ENCODE results near the gene XYLT1. TPM values are rescaled to one million over a fixed set of nuclear protein-coding genes. Genes with fewer than 3 reads are reported as not detected.

Gene XYLT1
- total RNA-seq, 1 experiment from 2014 or later = 1.7 TPM

DNA sequence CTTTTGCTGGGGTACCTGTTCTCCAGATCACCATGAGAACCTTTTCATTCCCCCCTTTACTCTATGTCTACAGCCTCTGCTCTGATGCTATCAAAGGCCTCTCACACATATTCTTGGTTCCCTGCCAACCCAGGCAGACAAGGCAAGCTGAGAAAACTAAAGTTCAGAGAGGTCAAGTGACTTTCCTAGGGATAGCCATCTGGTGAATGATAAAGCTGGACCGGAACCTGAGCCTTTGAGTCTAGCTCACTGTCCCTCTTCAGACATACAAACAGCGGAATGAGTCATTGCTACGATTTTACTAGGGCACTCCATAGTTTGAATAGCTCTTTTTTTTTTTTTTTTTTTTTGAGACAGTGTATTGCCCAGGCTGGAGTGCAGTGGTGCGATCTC is 73.3 kb downstream of the XYLT1 start:
- no peak for TF ChIP-seq EZH2 (IDR thresholded peaks at IDR 0.05; ENCODE audit: low read depth)
- TF ChIP-seq, protein P1, sequence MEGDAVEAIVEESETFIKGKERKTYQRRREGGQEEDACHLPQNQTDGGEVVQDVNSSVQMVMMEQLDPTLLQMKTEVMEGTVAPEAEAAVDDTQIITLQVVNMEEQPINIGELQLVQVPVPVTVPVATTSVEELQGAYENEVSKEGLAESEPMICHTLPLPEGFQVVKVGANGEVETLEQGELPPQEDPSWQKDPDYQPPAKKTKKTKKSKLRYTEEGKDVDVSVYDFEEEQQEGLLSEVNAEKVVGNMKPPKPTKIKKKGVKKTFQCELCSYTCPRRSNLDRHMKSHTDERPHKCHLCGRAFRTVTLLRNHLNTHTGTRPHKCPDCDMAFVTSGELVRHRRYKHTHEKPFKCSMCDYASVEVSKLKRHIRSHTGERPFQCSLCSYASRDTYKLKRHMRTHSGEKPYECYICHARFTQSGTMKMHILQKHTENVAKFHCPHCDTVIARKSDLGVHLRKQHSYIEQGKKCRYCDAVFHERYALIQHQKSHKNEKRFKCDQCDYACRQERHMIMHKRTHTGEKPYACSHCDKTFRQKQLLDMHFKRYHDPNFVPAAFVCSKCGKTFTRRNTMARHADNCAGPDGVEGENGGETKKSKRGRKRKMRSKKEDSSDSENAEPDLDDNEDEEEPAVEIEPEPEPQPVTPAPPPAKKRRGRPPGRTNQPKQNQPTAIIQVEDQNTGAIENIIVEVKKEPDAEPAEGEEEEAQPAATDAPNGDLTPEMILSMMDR (conservative IDR thresholded peaks at IDR 0.05) = no peak
- Histone ChIP-seq H3K79me2 (ENCODE audit: low read depth) (no peaks in the 10 kb centered on the region), H3K9me2 (ENCODE audit: insufficient read depth) (no peaks in the 10 kb centered on the region), H3K4me3 (no peak overlapping the region), H3K27ac (no peak overlapping the region), H3K4me2 (no peak overlapping the region), H3K9me3 (ENCODE audit: insufficient read depth, low read depth) (no peaks in the 10 kb centered on the region), H3K4me1 (replicated peaks; ENCODE audit: insufficient read depth) (no peaks in the 10 kb centered on the region), H3F3A (ENCODE audit: insufficient read depth, low read depth) (no peaks in the 10 kb centered on the region), H3K36me3 (ENCODE audit: low read depth) (no peaks in the 10 kb centered on the region), H4K20me1 (ENCODE audit: insufficient read depth) (no peaks in the 10 kb centered on the region), H2AFZ (no peak overlapping the region), H3K27me3 (ENCODE audit: insufficient read depth, low read depth) (peaks cover 19% of the 10 kb centered on the region)
- intact Hi-C loops (cut with micrococcal nuclease; ENCODE audit: unreplicated experiment) = no loop called here
- ChIA-PET CTCF (interaction anchor here (0.7 kb wide), 1 partner anchor 181 kb away, joined by 5 read pairs; no protein-coding TSS in a partner anchor), POLR2A (ENCODE audit: unreplicated experiment) (no interaction called here)
- no peak for DNase-seq
- BruUV-seq (replicated peaks) = no TSS peak

DNA sequence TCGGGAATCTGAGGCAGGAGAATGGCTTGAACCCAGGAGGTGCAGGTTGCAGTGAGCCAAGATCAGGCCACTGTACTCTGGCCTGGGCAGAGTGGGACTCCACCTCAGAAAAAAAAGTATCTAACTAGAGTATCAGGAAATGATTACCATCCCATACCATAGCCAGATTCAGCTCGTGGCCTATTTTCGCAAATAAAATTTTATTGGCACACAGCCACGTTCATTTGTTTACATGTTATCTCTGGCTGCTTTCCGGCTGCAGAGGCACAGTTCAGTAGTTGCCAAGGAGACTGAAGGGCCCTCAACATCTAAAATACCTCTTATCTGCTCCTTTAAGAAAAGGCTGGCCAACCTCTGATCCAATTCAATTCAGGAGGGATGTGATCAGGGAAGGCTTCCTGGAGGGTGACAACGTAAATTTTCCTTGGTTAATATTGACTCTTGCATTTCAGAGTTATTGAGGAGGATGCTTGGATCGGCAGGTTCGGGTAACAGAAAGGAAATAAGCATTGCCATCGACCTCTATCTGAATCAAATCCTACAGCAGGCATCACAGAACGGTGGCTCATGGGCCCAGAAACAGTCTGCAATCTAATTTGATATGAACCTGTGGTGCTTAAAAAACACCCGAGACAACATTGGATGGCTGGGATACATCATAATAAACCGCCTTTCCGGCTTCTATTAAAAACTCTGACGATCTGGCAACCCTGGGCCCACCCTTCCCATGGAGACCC is 73.8 kb downstream of the XYLT1 start:
- BruUV-seq (replicated peaks) = no TSS peak
- CTCF ChIA-PET = interaction anchor here (0.7 kb wide), 1 partner anchor 181 kb away, joined by 5 read pairs; no protein-coding TSS in a partner anchor
- no peak overlapping the region for H2AFZ ChIP-seq

DNA sequence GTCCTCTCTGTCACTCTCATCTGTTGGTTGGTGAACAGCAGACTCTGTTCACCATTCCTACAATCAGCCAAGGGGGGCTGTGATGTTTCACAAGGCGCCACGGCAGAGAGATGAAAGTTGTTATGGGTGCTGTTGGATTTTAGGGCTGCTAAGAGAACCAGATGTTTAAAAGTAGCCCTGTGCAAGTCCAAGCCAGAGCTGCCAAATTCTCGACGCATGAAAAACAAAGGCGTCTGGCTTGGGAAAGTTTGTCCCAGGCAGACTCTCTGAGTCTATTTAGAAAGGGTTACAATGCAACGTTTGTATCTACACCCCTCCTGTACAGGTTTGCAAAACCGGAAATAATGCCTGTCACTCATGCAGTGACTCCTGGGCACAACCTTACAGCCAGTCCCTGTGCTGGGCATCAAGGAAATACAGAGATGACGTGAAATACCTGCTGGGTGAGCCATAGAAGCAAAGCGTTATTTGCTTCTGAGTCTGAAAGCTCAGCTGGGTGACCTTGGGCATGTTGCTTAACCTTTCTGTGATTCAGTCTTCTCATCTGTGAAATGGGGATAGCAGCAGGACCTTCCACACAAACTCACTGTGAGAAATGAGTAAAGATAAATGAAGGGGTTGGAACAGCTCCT is 74.8 kb downstream of the XYLT1 start:
- Histone ChIP-seq H3K79me2 (ENCODE audit: low read depth) (no peaks in the 10 kb centered on the region), H3K9me3 (ENCODE audit: insufficient read depth, low read depth) (no peaks in the 10 kb centered on the region), H2AFZ (no peak overlapping the region), H3K27ac (no peak overlapping the region), H3K4me3 (no peak overlapping the region), H3K4me1 (replicated peaks; ENCODE audit: insufficient read depth) (no peaks in the 10 kb centered on the region), H3K27me3 (ENCODE audit: insufficient read depth, low read depth) (peaks cover 19% of the 10 kb centered on the region), H3K36me3 (ENCODE audit: low read depth) (no peaks in the 10 kb centered on the region), H3K9me2 (ENCODE audit: insufficient read depth) (no peaks in the 10 kb centered on the region), H4K20me1 (ENCODE audit: insufficient read depth) (no peaks in the 10 kb centered on the region), H3F3A (ENCODE audit: insufficient read depth, low read depth) (no peaks in the 10 kb centered on the region), H3K4me2 (no peak overlapping the region)
- no peak for DNase-seq
- intact Hi-C loops (cut with micrococcal nuclease; ENCODE audit: unreplicated experiment) = no loop called here
- POLR2A ChIA-PET (ENCODE audit: unreplicated experiment) = no interaction called here
- CTCF ChIA-PET = no interaction called here
- BruUV-seq (replicated peaks) = no TSS peak
- TF ChIP-seq, protein P1 (conservative IDR thresholded peaks at IDR 0.05) = no peak
- no peak for TF ChIP-seq EZH2 (IDR thresholded peaks at IDR 0.05; ENCODE audit: low read depth)

More for the DNA sequence above, 73.8 kb downstream of the XYLT1 start:
- H3K4me2 ChIP-seq = no peak overlapping the region
- no peak overlapping the region for H3K27ac ChIP-seq
- H3K79me2 ChIP-seq (ENCODE audit: low read depth) = no peaks in the 10 kb centered on the region
- H3K27me3 ChIP-seq (ENCODE audit: insufficient read depth, low read depth) = peaks cover 19% of the 10 kb centered on the region
- H3K9me3 ChIP-seq (ENCODE audit: insufficient read depth, low read depth) = no peaks in the 10 kb centered on the region
- H3K36me3 ChIP-seq (ENCODE audit: low read depth) = no peaks in the 10 kb centered on the region
- TF ChIP-seq, protein P1 (conservative IDR thresholded peaks at IDR 0.05) = no peak
- TF ChIP-seq EZH2 (IDR thresholded peaks at IDR 0.05; ENCODE audit: low read depth) = no peak
- H3K9me2 ChIP-seq (ENCODE audit: insufficient read depth) = no peaks in the 10 kb centered on the region
- intact Hi-C loops (cut with micrococcal nuclease; ENCODE audit: unreplicated experiment) = no loop called here
- H3K4me1 ChIP-seq (replicated peaks; ENCODE audit: insufficient read depth) = no peaks in the 10 kb centered on the region
- DNase-seq = no peak
- H4K20me1 ChIP-seq (ENCODE audit: insufficient read depth) = no peaks in the 10 kb centered on the region
- no peak overlapping the region for H3K4me3 ChIP-seq
- POLR2A ChIA-PET (ENCODE audit: unreplicated experiment) = no interaction called here
- H3F3A ChIP-seq (ENCODE audit: insufficient read depth, low read depth) = no peaks in the 10 kb centered on the region

Measured in PC-9 (cell line).